HG03039 (cell line): ENCODE results near the gene NFAM1.

ENCODE experiments used
- ATAC-seq: cut with Tn5 transposase; IDR thresholded peaks from one replicate; pipeline ENCODE4 v1.9.1; 2021; ENCODE audit warnings: mild to moderate bottlenecking, moderate library complexity; ENCODE audit not compliant: unreplicated experiment

NFAM1 gene

GRCh38 chr22:42432020-42432596 lies at the start of gene NFAM1:
Gene NFAM1 (minus strand): TSS chr22:42432403. CDS start chr22:42432357, 46 bp downstream.
- ATAC-seq: no peak

GRCh38 chr22:42475122-42475521 lies 42.9 kb upstream of the NFAM1 start:
- ATAC-seq: no peak

- no peak for ATAC-seq
These were observed 41.4 kb upstream of the NFAM1 start for GRCh38 chr22:42473484-42474193.

- no peak for ATAC-seq
These were observed 40.5 kb upstream of the NFAM1 start for GRCh38 chr22:42472671-42473070.

GRCh38 chr22:42471441-42471840 lies 39.2 kb upstream of the NFAM1 start:
- no peak for ATAC-seq

- no peak for ATAC-seq
These were observed 38.3 kb upstream of the NFAM1 start for GRCh38 chr22:42470366-42471082.

GRCh38 chr22:42468841-42469240 lies 36.6 kb upstream of the NFAM1 start:
- no peak for ATAC-seq

GRCh38 chr22:42462016-42462415 lies 29.8 kb upstream of the NFAM1 start:
- no peak for ATAC-seq

GRCh38 chr22:42461511-42461910 lies 29.3 kb upstream of the NFAM1 start:
- ATAC-seq: no peak

GRCh38 chr22:42459287-42460063 lies 27.3 kb upstream of the NFAM1 start:
- no peak for ATAC-seq

- no peak for ATAC-seq
These were observed 20.7 kb upstream of the NFAM1 start for GRCh38 chr22:42452916-42453315.

- no peak for ATAC-seq
These were observed 20.3 kb upstream of the NFAM1 start for GRCh38 chr22:42452456-42452855.

- no peak for ATAC-seq
These were observed 19.4 kb upstream of the NFAM1 start for GRCh38 chr22:42451499-42452145.

- ATAC-seq: no peak
These were observed 18.7 kb upstream of the NFAM1 start for GRCh38 chr22:42450862-42451261.

- no peak for ATAC-seq
These were observed 13.9 kb upstream of the NFAM1 start for GRCh38 chr22:42446151-42446550.

GRCh38 chr22:42444077-42444904 lies 12.1 kb upstream of the NFAM1 start:
- ATAC-seq: no peak

- ATAC-seq: no peak
These were observed 11.3 kb upstream of the NFAM1 start for GRCh38 chr22:42443240-42444076.

GRCh38 chr22:42442748-42443147 lies 10.5 kb upstream of the NFAM1 start:
- ATAC-seq: no peak

- ATAC-seq: no peak
These were observed 8.5 kb upstream of the NFAM1 start for GRCh38 chr22:42440728-42441127.
